IPS-NIHi11 (cell line): ENCODE measurements around the gene NDRG4.

Source experiments
- DNase-seq: peaks from one replicate; pipeline ENCODE4 v3.0.0; 2012; ENCODE audit warnings: mixed read lengths, low spot score

NDRG4 gene

DNA sequence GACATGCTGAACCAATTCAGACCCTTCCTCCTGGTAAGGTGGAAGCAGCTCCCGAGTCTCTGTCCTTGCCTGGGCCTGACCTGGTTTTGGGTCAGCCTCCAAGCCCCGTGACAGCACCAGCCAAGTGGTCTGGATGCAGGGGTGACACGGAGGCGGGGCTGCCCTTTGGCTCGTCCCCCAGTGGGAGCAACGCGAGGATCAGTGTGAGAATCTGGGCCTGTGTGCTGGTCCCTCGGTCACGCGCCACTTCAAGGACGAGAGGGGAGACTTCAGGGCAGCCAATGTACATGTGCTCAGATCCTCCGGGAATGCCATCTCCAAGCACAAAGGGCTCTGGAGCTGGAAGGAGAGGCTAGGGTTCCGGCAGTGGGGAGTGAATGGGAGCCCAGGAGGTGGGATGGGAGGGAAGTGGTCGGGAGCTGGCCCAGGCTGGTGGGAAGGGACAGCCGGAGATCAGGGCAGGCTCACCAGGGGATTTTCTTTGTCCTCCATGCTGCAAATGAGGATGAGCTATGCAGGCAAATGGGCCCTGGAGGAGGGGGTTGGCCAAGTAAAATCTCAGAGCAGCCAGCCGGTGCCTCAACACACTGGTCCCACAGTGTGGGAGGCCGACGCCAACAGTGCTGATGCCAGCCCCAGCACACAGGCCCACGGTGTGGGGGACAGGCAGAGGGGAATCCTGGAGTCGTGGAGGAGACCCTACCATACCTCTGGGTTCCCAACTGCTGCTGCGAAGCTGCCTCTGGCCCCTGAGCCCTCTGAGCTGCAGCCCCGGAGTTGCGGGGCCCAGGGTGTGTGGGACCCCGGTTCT is 4.2 kb upstream of the NDRG4 start:
- DNase-seq, result no peak

DNA sequence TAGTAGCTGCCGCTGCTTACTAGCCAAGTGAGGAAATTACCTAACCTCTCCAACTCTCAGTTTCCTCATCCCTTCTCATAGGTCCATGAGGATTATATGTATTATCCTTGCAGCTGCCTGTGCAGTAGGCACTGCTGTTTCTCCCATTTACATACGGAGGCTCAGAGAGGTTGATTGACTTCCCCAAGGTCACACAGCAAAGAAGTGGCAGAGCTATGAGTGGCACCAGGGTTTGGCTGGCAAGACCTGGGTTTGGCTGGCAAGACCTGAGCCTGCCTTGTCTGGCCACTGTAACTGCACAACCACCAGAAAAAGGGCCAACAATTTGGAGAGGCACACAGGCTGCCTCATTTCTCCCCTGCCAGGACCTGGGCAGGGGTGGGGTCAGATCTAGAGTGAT is 2.5 kb upstream of the NDRG4 start:
- no peak for DNase-seq

DNA sequence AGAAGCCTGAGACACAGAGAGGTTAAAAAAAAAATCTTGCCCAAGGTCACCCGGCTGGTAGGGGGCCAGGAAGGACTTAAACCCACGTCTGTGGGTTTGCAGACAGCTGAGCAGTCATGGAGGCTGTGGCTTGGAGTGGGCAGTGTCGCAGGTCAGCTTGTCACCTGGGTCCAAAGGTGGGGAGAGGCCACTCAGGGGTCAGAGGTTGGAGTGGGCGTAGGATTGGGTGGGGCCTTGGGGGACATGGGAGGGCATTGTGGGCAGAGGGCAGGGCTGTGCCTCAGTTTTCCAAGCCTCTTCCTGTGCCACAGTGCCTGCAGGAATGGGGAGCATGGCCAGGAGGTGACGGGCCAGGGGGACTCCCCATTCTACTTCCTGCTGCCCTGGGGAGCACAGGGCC is 2.0 kb upstream of the NDRG4 start:
- DNase-seq, result no peak

DNA sequence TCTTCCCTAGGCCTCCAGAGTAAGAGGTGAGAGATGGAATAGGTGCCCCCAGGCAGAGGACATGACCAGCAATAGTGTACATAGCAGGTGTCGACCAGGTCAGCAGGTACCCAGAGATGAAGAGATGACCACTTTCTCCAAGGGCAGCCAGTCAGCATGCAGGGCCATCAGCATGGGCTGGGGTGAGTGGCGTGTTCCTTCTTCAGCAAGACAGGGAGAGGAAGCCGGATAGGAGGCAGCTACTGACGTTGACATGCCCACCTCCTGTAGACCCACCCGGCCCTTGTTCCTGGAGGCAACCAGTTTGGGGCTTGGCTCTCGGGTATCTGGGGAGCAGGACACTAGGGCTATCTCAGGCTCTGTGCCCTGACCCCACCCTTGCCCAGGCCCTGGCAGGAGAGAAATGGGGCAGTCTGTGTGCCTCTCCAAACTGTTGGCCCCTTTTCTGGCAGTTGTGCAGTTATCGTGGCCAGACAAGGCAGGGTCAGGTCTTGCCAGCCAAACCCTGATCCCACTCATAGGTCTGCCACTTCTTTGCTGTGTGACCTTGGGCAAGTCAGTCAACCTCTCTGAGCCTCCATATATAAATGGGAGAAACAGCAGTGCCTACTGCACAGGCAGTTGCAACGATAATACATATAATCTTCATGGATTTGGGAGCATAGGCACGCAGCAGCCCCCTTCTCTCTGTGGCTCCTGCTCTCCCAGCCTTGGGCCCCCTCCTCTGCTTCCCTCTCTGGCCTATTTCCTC is 1.4 kb upstream of the NDRG4 start:
- no peak for DNase-seq

DNA sequence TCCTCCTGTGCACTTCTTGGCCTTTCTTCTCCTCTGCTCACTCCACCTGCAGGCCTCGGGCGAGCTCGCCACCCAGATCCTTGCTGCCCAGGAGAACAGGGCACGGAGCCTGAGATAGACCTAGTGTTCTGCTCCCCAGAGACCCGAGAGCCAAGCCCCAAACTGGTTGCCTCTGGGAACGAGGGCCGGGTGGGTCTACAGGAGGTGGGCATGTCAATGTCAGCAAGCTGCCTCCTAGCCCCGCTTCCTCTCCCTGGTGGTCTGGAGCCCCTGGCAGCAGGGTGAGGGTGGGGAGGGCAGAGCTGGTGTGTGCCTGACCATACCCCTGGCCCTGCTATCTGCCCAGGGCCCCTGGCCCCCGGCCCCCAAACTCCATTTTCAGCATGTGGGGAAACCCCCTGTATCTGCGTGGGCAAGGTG is 841 bp upstream of the NDRG4 start:
- no peak for DNase-seq

DNA sequence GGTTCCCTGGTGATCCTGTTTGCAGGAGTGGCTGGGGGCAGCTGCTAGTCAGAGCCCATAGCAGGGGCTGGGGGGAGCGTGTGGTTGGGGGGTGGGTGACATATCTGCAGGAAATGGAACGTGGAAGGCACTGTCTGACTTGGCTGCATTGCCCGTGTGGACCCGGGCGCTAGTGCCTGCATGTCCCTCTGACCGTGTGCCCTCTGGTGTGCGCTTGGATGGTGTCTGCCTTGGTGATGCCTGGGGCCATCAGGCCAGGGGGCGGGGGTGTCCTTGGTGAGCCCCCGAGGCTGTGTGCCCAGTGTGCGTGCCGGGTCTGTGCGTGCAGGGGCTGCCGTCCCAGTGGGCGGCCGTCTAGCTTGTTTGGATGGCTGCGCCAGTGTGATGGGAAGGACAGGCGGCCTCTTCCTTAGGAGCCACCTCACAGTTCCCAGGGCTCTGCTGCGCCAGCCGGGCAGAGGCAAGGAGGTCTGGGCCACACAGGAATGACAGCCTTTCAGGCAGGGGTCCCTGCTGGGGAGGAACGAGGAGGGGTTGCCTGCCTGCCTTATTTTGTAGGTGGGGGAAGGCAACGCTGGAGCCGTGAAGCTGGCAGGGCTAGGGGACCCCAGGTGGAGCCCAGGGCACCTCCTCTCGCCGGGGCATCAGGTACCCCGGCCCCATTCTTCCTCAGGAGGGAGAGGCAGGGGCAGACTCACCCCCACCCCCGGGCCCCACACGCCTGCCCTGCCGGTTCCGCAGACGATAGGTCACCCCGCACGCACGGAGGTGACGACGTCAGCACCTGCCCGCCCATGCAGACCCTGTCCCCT is 693 bp downstream of the NDRG4 start:
- DNase-seq, result peak; percentile 51

DNA sequence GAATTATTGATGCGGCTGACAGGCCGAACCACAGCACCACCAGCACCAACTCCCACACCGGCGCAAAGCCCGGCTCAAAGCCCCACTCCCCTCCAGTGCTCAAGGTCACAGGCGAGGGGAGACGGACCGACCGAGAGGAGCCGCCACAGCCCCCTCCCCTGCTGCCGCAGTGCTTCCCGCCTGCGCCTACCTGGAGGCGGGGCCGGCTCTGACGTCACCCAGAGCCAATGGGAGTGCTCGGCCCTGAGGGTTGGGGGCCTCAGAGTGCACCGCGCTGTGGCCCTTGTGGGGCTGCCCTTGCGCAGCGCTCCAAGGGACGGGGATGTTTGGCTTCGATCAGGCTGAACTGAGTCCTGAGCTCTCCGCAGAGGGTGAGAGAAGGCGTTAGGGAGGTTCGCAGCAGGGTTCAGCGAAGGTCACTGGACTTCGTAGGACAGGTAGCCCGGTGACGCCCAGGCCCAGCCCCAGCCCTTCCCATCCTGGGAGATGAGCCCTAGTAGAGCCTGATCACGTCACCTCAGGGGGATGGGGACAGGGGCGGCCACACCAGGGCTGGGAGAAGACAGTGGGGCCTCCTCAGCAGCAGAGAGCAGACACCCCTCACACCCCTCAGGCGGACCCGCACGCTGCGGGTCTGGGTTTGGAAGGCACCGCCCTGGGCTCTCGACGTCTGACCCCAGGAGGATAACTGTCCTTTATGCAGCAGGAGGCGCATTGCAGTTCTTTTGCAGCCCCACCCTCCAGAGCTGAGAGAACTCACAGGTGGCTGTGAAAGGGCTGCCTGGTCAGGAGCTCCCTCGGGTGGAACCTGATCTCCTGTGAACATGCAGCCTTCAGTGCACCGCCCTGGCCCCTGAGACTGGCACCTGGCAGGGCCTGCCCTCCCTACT is 1.5 kb downstream of the NDRG4 start:
- peak; percentile 88 for DNase-seq

DNA sequence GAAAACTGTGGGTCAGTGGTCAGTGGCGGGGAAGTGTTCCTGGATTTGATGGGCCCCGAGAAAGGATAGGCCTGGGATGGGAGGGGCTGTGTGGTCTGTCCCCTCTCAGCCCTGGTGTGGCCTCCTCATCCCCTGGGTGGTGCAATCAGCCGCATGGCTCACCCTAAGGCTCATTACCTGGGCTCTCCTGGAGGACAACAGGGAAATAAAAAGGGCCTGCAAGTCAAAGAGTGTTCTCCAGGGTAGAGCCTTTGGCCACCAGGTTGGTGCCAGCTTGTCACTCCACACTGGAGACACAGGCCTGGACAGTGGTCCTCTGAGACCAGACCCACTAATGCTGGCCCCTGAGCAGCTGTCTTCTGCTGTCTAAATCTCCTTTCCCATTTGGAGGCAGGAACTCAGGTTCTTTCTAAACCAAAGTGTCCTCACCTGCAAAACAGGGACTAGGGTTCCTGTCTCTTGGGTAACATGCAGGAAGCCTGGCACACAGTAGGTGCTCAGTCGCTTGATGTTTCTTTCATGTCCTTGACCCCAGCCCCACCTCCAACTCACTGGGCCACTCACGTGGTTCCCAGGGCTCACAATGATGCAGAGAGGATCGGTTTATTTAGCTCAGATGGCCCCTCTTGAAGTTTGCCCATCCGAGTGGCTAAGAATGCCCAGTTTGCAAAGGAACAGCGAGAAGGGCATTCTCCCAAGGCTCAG is 2.4 kb downstream of the NDRG4 start:
- no peak for DNase-seq

DNA sequence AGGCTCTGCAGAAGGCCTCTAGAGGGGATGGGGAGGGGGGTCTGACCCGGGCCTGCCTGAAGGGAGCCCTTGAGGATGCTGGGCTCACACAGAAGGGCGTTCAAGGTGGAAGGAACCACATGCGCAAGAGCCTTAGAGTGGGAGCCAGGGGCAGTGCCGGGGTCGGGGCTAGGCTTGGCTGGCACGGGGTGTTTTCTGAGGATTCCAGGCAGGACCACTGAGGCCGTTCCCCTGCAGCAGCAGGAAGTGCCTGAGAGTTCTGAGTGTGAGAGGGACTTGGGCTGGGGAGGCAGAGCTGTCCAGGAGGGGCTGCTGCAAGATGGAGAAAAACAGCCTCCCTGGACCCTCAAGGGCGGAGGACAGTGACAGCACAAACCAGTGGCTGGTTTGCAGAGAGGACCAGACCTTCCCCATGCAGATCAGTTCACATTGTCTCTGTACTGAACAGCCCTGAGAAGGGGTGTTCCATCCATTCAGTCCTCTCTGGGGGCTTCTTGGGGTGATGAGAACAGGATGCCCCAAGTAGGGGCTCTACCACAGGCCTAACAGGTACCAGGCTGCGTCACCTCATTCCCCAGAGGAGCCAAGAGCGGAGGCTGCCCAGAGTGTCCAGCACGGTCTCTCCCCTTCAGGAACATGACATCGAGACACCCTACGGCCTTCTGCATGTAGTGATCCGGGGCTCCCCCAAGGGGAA is 3.4 kb downstream of the NDRG4 start:
- DNase-seq, result no peak

DNA sequence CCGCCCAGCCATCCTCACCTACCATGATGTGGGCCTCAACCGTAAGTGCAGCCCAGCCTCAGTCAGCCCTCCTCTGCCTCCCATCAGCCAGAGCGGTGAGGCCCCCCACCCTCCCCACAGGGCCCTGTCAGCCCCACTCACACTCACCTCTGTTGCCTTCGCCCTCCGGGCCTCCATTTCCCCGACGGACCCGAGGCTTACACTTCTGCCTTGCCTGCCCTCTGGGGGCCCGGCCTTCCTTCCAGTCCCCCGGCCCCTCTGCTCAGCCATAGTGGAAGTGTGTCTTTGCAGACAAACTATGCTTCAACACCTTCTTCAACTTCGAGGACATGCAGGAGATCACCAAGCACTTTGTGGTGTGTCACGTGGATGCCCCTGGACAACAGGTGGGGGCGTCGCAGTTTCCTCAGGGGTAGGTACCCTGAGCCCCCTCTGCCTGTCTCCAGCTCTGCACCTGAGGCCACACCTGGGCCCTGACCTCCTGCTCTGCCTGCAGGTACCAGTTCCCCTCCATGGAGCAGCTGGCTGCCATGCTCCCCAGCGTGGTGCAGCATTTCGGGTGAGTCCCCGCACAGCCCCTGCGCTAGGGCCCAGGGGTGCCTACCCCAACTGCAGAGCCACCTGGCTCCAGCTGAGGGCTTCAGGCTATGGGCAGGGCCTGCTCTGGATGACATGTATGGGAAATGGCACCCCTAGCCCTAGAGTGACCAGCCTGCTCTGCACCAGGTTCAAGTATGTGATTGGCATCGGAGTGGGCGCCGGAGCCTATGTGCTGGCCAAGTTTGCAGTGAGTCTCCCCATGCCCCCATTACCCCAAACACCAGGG is 4.1 kb downstream of the NDRG4 start:
- no peak for DNase-seq

DNA sequence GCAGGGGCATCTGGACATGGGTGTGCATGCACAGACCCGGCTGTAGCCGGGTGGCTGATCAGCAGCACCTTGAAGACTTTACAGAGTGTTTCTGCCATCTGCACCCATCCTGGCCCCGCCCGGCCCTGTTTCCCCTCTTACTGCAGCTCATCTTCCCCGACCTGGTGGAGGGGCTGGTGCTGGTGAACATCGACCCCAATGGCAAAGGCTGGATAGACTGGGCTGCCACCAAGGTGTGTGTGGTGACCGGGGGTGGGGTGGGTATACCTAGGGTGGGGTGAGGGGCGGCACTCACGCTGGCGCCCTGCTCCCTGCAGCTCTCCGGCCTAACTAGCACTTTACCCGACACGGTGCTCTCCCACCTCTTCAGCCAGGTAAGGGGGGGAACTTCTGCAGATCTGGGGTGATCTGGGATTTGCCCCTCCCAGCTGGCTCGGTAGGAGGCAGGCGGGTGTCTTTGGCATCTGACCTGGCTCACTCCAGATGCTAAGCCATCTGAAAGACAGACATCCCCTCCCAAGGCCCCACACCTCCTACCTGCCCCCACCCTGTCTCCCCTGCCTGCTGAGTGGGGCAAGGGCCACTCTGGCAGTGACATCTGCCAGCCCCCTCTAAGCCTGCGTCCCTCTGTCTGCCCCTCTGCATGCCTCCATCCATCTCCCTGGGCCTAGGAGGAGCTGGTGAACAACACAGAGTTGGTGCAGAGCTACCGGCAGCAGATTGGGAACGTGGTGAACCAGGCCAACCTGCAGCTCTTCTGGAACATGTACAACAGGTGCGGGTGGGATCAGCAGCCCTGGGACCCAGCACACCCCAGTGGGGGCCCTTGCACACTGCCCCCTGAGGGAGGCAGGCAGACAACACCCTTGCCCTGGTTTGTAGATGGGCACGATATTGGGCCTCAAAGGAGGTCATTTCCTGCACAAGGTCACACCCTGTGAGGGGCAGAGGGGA is 6.6 kb downstream of the NDRG4 start:
- no peak for DNase-seq

DNA sequence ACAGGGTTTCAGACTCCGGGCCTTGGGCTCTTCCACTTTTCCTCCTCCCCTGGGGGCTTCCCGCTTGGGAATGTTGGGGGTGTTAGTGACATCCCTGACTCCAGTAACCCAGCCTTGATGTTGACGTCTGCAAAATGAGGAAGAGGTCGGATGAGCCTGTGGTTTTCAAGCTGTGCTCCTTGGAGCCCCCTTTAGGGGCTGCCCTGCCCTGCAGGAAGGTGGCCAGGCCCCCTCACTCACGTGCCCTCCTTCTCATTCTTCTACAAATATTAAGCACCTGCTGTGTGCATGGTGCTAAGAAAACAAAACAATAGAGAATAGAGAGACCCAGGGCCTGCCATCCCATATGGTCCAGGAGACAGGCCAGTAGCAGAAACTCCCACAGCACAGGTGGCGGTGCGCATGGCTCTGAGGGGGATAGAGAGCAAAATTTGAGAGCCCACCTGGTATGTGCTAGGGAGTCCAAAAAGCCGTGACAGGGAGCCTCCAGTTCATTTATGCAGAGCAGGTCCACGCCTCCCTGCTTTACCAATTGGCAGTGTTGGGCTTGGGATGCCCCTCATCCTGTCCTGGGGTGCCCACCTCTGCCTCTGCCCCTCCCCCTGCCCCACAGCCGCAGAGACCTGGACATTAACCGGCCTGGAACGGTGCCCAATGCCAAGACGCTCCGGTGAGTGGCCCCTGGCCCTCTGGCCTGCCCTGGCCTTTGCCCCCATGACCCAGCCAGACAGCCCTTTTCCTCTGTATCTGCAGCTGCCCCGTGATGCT is 7.4 kb downstream of the NDRG4 start:
- DNase-seq, result no peak

DNA sequence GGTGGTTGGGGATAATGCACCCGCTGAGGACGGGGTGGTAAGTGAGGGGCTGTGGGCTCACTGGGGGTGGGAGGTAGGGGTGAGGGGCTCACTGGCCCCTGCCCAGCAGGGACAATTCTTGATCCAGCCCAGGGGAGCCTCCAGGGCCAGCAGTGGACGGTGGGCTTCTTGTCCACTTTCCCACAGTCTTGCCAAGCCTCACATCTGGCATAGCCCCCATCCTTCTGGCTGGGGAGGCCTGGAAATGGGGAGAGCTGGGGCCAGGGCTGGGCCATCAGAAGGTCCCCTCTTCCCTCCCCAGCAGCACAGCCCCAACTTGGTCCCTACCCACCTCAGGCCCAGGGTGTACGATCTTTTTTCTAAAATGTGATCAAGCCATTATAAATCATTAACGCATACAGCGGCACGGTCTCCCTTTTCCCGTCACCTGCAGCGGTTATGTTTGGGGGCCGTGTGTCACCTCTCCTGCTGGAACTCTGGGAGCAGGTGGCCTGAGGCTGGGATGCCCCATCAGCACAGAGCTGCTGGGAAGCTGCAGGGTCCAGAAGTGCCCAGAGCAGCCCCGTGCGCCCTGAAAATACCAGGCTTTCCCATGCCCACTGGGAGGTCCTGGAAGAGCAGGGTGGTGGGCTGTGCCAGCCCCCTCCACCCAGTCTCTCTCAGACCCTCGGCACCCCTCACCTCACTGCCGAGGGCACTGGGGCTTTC is 8.2 kb downstream of the NDRG4 start:
- DNase-seq, result no peak

DNA sequence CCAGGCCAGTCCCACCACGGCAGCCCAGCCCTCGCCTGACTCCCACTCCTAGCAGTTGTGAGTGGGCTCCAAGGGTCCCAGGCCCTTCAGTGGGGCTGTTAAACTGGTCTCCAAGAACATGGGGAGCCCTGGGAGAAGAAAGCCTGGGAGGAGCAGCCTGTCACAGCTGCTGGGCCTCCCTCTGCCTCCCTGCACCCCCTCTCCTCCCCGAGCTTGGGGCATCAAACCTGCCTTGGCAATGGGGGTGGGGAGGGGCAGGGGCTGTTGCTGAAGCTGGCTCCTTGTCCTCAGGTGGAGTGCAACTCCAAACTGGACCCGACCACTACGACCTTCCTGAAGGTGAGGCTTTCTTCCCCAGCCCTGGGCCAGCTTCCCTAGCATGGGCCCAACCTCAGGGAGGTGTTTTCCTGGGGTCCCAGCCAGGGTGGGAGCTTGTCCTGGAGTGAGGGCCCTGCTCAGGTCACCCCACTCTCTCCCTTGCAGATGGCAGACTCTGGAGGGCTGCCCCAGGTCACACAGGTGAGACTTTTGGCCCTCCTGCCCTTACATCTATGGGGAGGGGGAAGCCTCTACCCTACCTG is 8.8 kb downstream of the NDRG4 start:
- no peak for DNase-seq

DNA sequence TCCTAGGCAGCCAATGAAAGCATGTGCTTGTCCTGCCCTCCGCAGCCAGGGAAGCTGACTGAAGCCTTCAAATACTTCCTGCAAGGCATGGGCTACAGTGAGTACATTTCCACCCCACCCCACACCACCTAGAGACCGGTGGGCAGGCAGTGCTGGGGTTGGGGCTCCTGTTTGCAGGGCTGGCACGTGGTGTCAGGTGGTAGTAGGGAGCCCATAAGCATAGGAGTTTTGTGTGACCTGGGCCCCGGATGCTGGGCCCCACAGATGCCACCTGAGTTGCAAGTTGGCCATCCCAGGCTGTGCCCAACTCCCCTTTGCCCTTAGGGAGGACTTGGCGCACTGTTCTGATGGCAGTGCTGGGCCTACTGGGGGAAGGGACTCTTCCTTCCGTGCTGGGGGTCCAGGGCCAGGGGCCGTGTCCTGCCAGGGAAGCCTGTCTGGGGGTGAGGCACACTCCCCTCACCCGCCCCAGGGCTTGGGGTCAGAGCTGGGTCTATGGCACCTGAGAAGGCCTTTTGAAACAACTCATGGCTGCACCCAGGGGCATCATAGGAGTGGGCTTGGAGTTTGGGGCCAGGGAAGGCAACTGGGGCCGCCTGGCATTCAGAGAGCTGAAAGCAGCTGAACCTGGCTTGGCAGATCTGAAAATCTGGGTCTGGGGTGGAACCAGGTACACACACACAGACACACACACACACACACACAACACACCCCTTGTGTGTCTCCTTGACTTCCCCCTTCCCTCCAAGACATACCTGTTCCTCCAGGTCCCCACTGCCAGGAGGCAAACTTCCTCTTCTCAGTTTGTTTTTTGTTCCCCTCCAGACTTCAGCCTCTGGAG is 9.5 kb downstream of the NDRG4 start:
- DNase-seq, result no peak
